CD4-positive, alpha-beta memory T cell (primary cell): ENCODE results near the gene MAOA. TPM values are rescaled to one million over a fixed set of nuclear protein-coding genes. Genes with fewer than 3 reads are reported as not detected.

ENCODE experiments used
- CTCF ChIA-PET: fragments of 350-600 bp; sonication (Branson Sonifier 250); formaldehyde crosslinking; loops from one replicate; lab custom pipeline; 2021; ENCODE audit warnings: inconsistent platforms; ENCODE audit not compliant: partially characterized antibody; lab: Charles Lee
- POLR2A ChIA-PET: fragments of 350-600 bp; sonication (Branson Sonifier 250); formaldehyde crosslinking; loops from one replicate; lab custom pipeline; 2021; ENCODE audit not compliant: partially characterized antibody; lab: Charles Lee
- DNase-seq, 5 donors: peaks; one replicate each; pipeline versions ENCODE4 v3.0.0 to v3.0.0-alpha.2; 2020 to 2022; ENCODE audit warnings: mixed read lengths in 1 of 5
- H3K27ac ChIP-seq: one replicate; pipeline ENCODE4 v1.7.0; 2013; ENCODE audit warnings: low read depth, low read length
- H3K27me3 ChIP-seq: 2 replicates; pipeline ENCODE4 v1.7.0; 2013; ENCODE audit warnings: mild to moderate bottlenecking, low read length, moderate library complexity; ENCODE audit not compliant: insufficient read depth
- H3K36me3 ChIP-seq: 2 replicates; pipeline ENCODE4 v1.7.0; 2013; ENCODE audit warnings: mild to moderate bottlenecking, low read length, moderate library complexity; ENCODE audit not compliant: insufficient read depth
- H3K4me1 ChIP-seq: 2 replicates; pipeline ENCODE4 v1.7.0; 2013; ENCODE audit warnings: mild to moderate bottlenecking, low read length, moderate library complexity; ENCODE audit not compliant: insufficient read depth
- H3K4me3 ChIP-seq, 2 donors: one replicate each; pipeline ENCODE4 v1.7.0; 2013; ENCODE audit warnings: low read length in 2 of 2, mild to moderate bottlenecking in 1 of 2
- H3K9me3 ChIP-seq, 2 donors: one replicate each; pipeline ENCODE4 v1.7.0; 2013; ENCODE audit warnings: low read length in 2 of 2, control low read depth in 1 of 2; ENCODE audit not compliant: control insufficient read depth in 1 of 2
- H3K27ac Mint-ChIP-seq, 7 donors: one replicate each; pipeline ENCODE4 v1.8.0; 2020 to 2021; ENCODE audit warnings: mixed read lengths in 7 of 7, mild to moderate bottlenecking in 6 of 7, inconsistent platforms in 3 of 7, moderate library complexity in 3 of 7
- H3K27me3 Mint-ChIP-seq, 2 donors: one replicate each; pipeline ENCODE4 v1.8.0; 2020 to 2021; ENCODE audit warnings: mixed read lengths in 2 of 2
- H3K36me3 Mint-ChIP-seq, 2 donors: one replicate each; pipeline ENCODE4 v1.8.0; 2020 to 2021; ENCODE audit warnings: mixed read lengths in 2 of 2, inconsistent platforms in 1 of 2, mild to moderate bottlenecking in 1 of 2
- H3K4me1 Mint-ChIP-seq, 4 donors: one replicate each; pipeline ENCODE4 v1.8.0; 2020 to 2021; ENCODE audit warnings: mixed read lengths in 4 of 4, mild to moderate bottlenecking in 1 of 4
- H3K4me3 Mint-ChIP-seq, 8 donors: one replicate each; pipeline ENCODE4 v1.8.0; 2020 to 2021; ENCODE audit warnings: mixed read lengths in 8 of 8, mild to moderate bottlenecking in 7 of 8, moderate library complexity in 6 of 8, inconsistent platforms in 3 of 8
- H3K9me3 Mint-ChIP-seq, 8 donors: one replicate each; pipeline ENCODE4 v1.8.0; 2020 to 2021; ENCODE audit warnings: mixed read lengths in 8 of 8, mild to moderate bottlenecking in 5 of 8, inconsistent platforms in 3 of 8, moderate library complexity in 1 of 8
- intact Hi-C: fragments of 100-400 bp; cut with micrococcal nuclease; formaldehyde crosslinking; loops from one replicate; pipeline ENCODE4 v1.15.1; 2023
- polyA plus RNA-seq, 2 donors: library from polyadenylated mRNA; unstranded; fragments of 300-500 nt; fragmentation: Illumina TruSeq; gene quantifications; one replicate each; pipeline ENCODE4 v1.2.3, GENCODE V29; 2021
- total RNA-seq, 2 experiments: library from RNA; stranded (reverse); gene quantifications; one replicate each; pipeline ENCODE4 v1.2.3, GENCODE V29; 2021

MAOA gene
- total and polyA plus RNA-seq, 4 experiments from 2014 or later = 0.09 to 6.2 TPM; not detected in 2

DNA sequence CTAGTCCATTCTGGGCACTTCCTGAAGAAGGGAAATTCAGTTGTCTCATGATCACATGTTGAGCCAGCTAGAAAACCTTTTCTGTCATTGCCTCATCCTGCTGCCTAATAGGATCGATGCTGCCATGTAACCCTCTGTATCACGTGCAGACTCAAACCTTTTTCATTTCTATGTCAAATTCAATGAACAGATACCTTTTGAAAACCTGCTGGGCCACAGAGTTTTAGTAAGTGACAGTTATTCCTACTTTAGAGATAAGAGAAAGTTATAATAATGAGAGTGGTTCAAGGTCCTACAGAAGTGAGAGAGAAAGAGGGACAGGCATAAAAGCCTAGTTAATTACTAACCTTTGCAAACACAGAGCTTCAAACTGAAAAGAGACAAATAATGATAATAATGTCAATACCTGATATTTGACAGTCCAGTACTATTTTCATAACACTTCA, 46.0 kb downstream of the MAOA start:
- Histone ChIP-seq H3K27me3 (no peaks in the 10 kb centered on the region), H3K9me3 (no peaks in the 10 kb centered on the region), H3K36me3 (no peaks in the 10 kb centered on the region), H3K4me1 (no peaks in the 10 kb centered on the region), H3K4me3 (no peak overlapping the region), H3K27ac (no peak overlapping the region)
- DNase-seq = no peak
- CTCF ChIA-PET = no interaction called here
- POLR2A ChIA-PET = no interaction called here
- Mint-ChIP-seq H3K27me3 (peaks cover 0 to 4% of the 10 kb centered on the region in 2 donors), H3K36me3 (no peaks in the 10 kb centered on the region), H3K4me1 (no peaks in the 10 kb centered on the region), H3K4me3 (no peak overlapping the region), H3K27ac (no peak overlapping the region), H3K9me3 (no peaks in the 10 kb centered on the region)
- intact Hi-C loops = no loop called here

DNA sequence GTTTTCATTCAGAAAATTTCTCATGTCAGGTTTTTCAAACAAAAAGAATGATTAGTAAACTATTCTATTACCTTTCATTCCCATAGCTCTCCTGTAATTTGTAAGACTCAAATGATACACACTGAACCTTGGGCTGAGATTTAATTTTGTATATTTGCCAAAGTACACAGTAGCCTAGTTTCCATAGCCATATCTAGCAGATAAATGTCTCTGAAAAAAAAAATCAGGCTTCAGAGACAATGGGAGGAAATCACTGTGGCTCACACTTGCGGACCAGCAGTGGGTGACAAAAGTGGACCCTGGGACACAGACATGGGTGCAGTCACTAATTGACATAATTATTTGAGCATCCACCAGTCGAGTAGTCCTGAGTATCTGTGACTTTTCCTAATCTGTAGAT, 46.6 kb downstream of the MAOA start:
- ChIA-PET CTCF (no interaction called here), POLR2A (no interaction called here)
- H3K4me3 ChIP-seq = no peak overlapping the region
- no peak overlapping the region for H3K27ac Mint-ChIP-seq
- H3K4me1 Mint-ChIP-seq = no peaks in the 10 kb centered on the region
- no peaks in the 10 kb centered on the region for H3K36me3 Mint-ChIP-seq
- no peak for DNase-seq
- intact Hi-C loops = no loop called here
- no peaks in the 10 kb centered on the region for H3K27me3 ChIP-seq
- no peak overlapping the region for H3K4me3 Mint-ChIP-seq
- no peaks in the 10 kb centered on the region for H3K9me3 ChIP-seq
- H3K27me3 Mint-ChIP-seq = peaks cover 0 to 4% of the 10 kb centered on the region in 2 donors
- no peaks in the 10 kb centered on the region for H3K9me3 Mint-ChIP-seq
- H3K36me3 ChIP-seq = no peaks in the 10 kb centered on the region
- no peaks in the 10 kb centered on the region for H3K4me1 ChIP-seq
- H3K27ac ChIP-seq = no peak overlapping the region

DNA sequence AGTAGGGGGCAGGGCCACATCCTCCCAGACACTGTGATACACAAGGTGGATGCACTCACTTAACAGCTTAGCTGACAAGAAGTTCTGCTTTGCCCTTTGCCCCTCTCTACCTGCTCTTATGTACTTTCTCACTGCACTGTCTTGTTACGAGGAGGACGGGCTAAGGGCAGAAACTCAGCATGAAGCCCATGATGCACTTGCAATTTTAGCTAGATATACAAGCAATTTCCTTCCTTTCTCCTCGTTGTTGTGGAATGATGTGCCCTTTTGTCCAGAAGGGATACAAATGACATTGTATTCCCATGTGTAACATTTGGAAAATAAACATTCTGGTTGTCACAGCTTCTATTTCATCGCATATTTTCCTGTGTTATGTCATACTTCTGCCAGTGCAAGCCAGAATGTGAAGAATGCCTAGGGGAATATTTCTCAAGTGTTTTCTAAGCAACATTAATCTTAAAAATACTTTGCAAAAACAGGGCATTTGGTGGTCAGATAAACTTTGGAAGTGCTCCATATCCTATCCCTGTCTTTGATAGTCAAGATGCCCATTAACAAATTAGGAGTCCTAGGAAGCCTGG, 47.2 kb downstream of the MAOA start:
- POLR2A ChIA-PET = no interaction called here
- Histone ChIP-seq H3K27me3 (no peaks in the 10 kb centered on the region), H3K9me3 (no peaks in the 10 kb centered on the region), H3K4me3 (no peak overlapping the region), H3K36me3 (no peaks in the 10 kb centered on the region), H3K27ac (no peak overlapping the region), H3K4me1 (no peaks in the 10 kb centered on the region)
- H3K36me3 Mint-ChIP-seq = no peaks in the 10 kb centered on the region
- intact Hi-C loops = no loop called here
- no peak overlapping the region for H3K27ac Mint-ChIP-seq
- no peak for DNase-seq
- no peaks in the 10 kb centered on the region for H3K4me1 Mint-ChIP-seq
- no peak overlapping the region for H3K4me3 Mint-ChIP-seq
- no peaks in the 10 kb centered on the region for H3K9me3 Mint-ChIP-seq
- CTCF ChIA-PET = no interaction called here
- peaks cover 0 to 6% of the 10 kb centered on the region in 2 donors for H3K27me3 Mint-ChIP-seq

DNA sequence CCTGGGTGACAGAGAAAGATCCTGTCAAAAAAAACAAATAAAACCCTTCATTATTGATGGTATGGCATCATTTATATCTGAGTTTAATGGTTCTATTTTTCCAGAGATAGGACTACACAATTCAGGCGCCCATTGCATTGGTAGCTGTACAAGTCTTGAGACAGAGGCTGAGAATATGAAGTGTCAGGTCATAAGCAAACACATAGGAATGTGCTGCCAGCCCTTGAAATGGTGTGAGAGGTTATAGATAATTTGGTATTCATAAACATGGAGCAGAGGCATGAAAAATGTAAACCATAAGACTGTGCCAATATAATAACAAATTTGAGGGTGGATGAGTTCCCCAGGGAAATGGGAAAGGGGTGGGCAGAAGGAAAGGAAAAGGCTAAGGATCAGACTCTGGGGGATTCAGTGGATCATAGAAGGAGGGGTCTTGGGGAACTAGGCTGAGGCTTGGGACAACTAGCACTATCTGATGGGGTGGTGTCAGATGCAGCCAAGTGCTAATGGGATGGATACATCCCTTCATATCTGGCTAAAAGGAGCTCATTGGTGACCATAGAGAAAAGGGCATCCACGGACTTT, 50.8 kb downstream of the MAOA start:
- Histone ChIP-seq H3K27ac (no peak overlapping the region), H3K27me3 (no peaks in the 10 kb centered on the region), H3K9me3 (no peaks in the 10 kb centered on the region), H3K4me1 (no peaks in the 10 kb centered on the region), H3K4me3 (no peak overlapping the region), H3K36me3 (no peaks in the 10 kb centered on the region)
- H3K4me1 Mint-ChIP-seq = no peaks in the 10 kb centered on the region
- ChIA-PET POLR2A (no interaction called here), CTCF (no interaction called here)
- peak overlapping the region in 1 of 7 donors; percentile 24 for H3K27ac Mint-ChIP-seq
- H3K9me3 Mint-ChIP-seq = no peaks in the 10 kb centered on the region
- peaks cover 0 to 2% of the 10 kb centered on the region in 2 donors for H3K27me3 Mint-ChIP-seq
- H3K36me3 Mint-ChIP-seq = no peaks in the 10 kb centered on the region
- intact Hi-C loops = no loop called here
- DNase-seq = no peak
- no peak overlapping the region for H3K4me3 Mint-ChIP-seq

DNA sequence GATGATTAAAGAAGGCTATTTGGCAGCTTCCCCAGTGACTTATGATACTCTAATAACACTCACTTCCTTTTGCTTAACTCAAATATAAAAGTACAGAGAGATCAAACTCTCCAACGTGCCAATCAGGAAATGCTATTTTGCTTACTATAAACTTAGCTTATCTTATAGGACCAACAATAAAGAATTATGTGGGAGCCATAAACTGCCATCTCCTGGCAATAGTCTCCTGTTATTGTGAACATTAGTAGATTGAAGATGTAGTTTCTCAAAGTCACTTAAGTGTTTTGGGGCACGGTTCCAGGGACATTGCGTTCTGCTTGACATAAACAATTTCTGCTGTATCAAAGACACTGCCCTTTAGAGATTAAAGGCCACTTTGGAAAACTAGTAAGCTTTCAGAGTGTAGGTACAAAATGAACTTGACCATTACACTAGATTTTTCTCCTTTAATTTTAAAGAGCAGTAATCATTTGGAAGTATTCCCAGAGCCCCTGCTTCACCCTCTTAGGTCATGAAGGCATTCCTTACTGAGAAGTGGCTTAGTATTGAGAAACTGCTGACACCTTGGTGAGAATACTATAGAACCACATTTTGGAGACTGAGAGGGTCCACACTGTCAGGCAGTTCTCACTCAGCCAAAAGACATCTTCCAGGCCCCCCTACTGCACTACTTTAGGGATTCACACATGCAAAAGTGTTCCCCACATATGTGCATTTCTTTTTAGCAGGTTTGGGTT, 51.9 kb downstream of the MAOA start:
- Mint-ChIP-seq H3K27ac (no peak overlapping the region), H3K27me3 (peaks cover 0 to 2% of the 10 kb centered on the region in 2 donors), H3K4me3 (no peak overlapping the region), H3K4me1 (no peaks in the 10 kb centered on the region), H3K9me3 (peaks cover 0 to under 1% (median 0%) of the 10 kb centered on the region in 8 donors), H3K36me3 (no peaks in the 10 kb centered on the region)
- no peak for DNase-seq
- no peaks in the 10 kb centered on the region for H3K36me3 ChIP-seq
- H3K4me3 ChIP-seq = no peak overlapping the region
- H3K27me3 ChIP-seq = no peaks in the 10 kb centered on the region
- H3K4me1 ChIP-seq = no peaks in the 10 kb centered on the region
- no peak overlapping the region for H3K27ac ChIP-seq
- CTCF ChIA-PET = no interaction called here
- intact Hi-C loops = no loop called here
- no peaks in the 10 kb centered on the region for H3K9me3 ChIP-seq
- POLR2A ChIA-PET = no interaction called here

DNA sequence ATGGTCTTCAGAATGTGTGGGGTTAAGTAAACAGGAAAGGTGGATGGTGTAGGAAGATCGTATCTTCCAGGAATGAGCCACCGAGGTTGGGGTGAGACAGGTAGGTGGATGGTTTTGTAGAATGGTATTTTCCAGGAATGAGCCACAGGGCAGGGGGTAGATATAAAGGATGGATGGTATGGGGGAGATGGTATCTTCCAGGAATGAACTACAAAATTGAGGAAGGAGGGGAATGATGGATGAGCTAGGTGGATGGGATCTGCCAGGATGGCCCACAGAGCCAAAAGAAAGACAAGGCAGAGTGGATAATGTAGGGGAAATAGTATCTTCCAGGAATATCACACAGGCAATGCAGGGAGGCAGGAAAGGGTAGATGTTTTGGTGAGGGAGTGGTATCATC, 60.0 kb downstream of the MAOA start:
- Histone ChIP-seq H3K27ac (no peak overlapping the region), H3K9me3 (no peaks in the 10 kb centered on the region), H3K36me3 (no peaks in the 10 kb centered on the region), H3K4me3 (no peak overlapping the region), H3K4me1 (no peaks in the 10 kb centered on the region), H3K27me3 (no peaks in the 10 kb centered on the region)
- ChIA-PET POLR2A (no interaction called here), CTCF (no interaction called here)
- intact Hi-C loops = no loop called here
- Mint-ChIP-seq H3K36me3 (no peaks in the 10 kb centered on the region), H3K4me3 (no peak overlapping the region), H3K27ac (no peak overlapping the region), H3K4me1 (no peaks in the 10 kb centered on the region), H3K9me3 (peaks cover 0 to 2% (median 0%) of the 10 kb centered on the region in 8 donors), H3K27me3 (no peaks in the 10 kb centered on the region)
- DNase-seq = no peak

DNA sequence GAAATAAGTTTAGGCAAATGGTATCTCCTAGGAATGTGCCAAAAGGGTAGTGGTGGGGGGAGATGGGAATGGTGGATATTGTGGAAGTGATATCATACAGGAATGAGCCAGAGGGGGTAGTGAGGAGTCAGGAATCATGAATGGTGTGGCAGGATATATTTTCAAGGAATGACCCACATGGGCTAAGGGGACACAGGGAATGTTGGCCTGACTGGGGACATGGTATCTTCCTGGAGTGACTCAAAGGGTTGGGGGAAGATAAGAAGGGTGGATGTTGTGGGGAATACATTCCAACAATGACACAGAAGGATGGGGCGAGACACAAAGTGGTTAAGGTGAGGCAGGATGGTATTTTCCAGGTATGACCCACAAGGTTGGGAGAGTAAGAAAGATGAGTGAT, 60.6 kb downstream of the MAOA start:
- H3K4me1 Mint-ChIP-seq = no peaks in the 10 kb centered on the region
- Histone ChIP-seq H3K36me3 (no peaks in the 10 kb centered on the region), H3K27ac (no peak overlapping the region), H3K4me1 (no peaks in the 10 kb centered on the region), H3K27me3 (no peaks in the 10 kb centered on the region), H3K4me3 (no peak overlapping the region), H3K9me3 (no peaks in the 10 kb centered on the region)
- intact Hi-C loops = no loop called here
- H3K9me3 Mint-ChIP-seq = peaks cover 0 to 2% (median 0%) of the 10 kb centered on the region in 8 donors
- H3K27ac Mint-ChIP-seq = no peak overlapping the region
- no peak overlapping the region for H3K4me3 Mint-ChIP-seq
- CTCF ChIA-PET = no interaction called here
- POLR2A ChIA-PET = no interaction called here
- H3K36me3 Mint-ChIP-seq = no peaks in the 10 kb centered on the region
- DNase-seq = no peak
- H3K27me3 Mint-ChIP-seq = no peaks in the 10 kb centered on the region
